H1 (cell line): Measurements from ENCODE around the gene PLEKHH2. TPM values are rescaled to one million over a fixed set of nuclear protein-coding genes. Genes with fewer than 3 reads are reported as not detected.

ENCODE experiments used
- CTCF ChIA-PET: fragments of 300-600 bp; sonication (Branson Sonifier 250); formaldehyde crosslinking; loops from one replicate; lab custom pipeline; 2021; ENCODE audit not compliant: partially characterized antibody; lab: Charles Lee
- POLR2A ChIA-PET: fragments of 300-600 bp; sonication (Branson Sonifier 250); formaldehyde crosslinking; loops from one replicate; lab custom pipeline; 2021; ENCODE audit warnings: inconsistent platforms; ENCODE audit not compliant: partially characterized antibody; lab: Charles Lee
- DNase-seq, 2 experiments: peaks; one replicate each; pipeline versions ENCODE4 v3.0.0 to v3.0.0-alpha.2; 2010 to 2022; ENCODE audit warnings: low spot score in 2 of 2, low read depth in 1 of 2, mixed read lengths in 1 of 2
- FAIRE-seq: peaks from 2 replicates; lab custom pipeline; 2011; peaks lifted over from hg19 to GRCh38; lab: Jason Lieb, UNC
- H2AFZ ChIP-seq: 2 replicates; pipeline ENCODE4 v1.8.1; 2012; ENCODE audit warnings: low read length, inconsistent platforms
- H2AK5ac ChIP-seq: 2 replicates; pipeline ENCODE4 v1.6.1; 2013; ENCODE audit warnings: low read depth, low read length
- H2BK120ac ChIP-seq: replicated peaks from 2 replicates; pipeline ENCODE3; 2013; ENCODE audit warnings: low read depth, low read length, inconsistent platforms
- H2BK12ac ChIP-seq: 2 replicates; pipeline ENCODE4 v1.6.1; 2013; ENCODE audit warnings: low read depth, low read length
- H2BK15ac ChIP-seq: 2 replicates; pipeline ENCODE4 v1.6.1; 2013; ENCODE audit warnings: low read length
- H2BK20ac ChIP-seq: 2 replicates; pipeline ENCODE4 v1.6.1; 2013; ENCODE audit warnings: low read length
- H2BK5ac ChIP-seq: 2 replicates; pipeline ENCODE4 v1.6.1; 2013; ENCODE audit warnings: low read depth, low read length
- H3K14ac ChIP-seq: 2 replicates; pipeline ENCODE4 v1.6.1; 2013; ENCODE audit warnings: inconsistent platforms; ENCODE audit not compliant: insufficient read length
- H3K18ac ChIP-seq: 2 replicates; pipeline ENCODE4 v1.6.1; 2013; ENCODE audit warnings: low read length; ENCODE audit errors: extremely low read depth
- H3K23ac ChIP-seq: 2 replicates; pipeline ENCODE4 v1.6.1; 2013; ENCODE audit warnings: inconsistent platforms; ENCODE audit not compliant: insufficient read length
- H3K23me2 ChIP-seq: 2 replicates; pipeline ENCODE4 v1.6.1; 2013; ENCODE audit warnings: low read depth, low read length
- H3K27ac ChIP-seq: 2 replicates; pipeline ENCODE4 v1.6.1; 2011; ENCODE audit warnings: low read depth, low read length, inconsistent platforms
- H3K27me3 ChIP-seq, 4 experiments: replicated peaks in 1 of 4; 1 replicate in 1 of 4; 2 replicates in 3 of 4; pipeline versions ENCODE4 v1.6.1 to v1.8.1; 2011 to 2013; ENCODE audit warnings: low read length in 3 of 4, mild to moderate bottlenecking in 3 of 4, inconsistent platforms in 2 of 4, mixed read lengths in 2 of 4, moderate library complexity in 1 of 4; ENCODE audit not compliant: control insufficient read depth in 3 of 4, insufficient read depth in 3 of 4; ENCODE audit errors: extremely low read depth in 1 of 4
- H3K36me3 ChIP-seq, 4 experiments: 2 replicates each; pipeline versions ENCODE4 v1.6.1 to v1.8.1; 2011 to 2013; ENCODE audit warnings: mild to moderate bottlenecking in 4 of 4, low read length in 3 of 4, moderate library complexity in 2 of 4, control low read depth in 1 of 4, inconsistent platforms in 1 of 4; ENCODE audit not compliant: insufficient read depth in 4 of 4, control insufficient read depth in 2 of 4
- H3K4ac ChIP-seq: replicated peaks from 2 replicates; pipeline ENCODE3; 2013; ENCODE audit warnings: low read length, low read depth, mixed read lengths, inconsistent platforms; ENCODE audit not compliant: insufficient read length
- H3K4me1 ChIP-seq, 4 experiments: replicated peaks in 1 of 4; 1 replicate in 1 of 4; 2 replicates in 3 of 4; pipeline versions ENCODE4 v1.6.1 to v1.8.1; 2011 to 2013; ENCODE audit warnings: low read length in 3 of 4, inconsistent platforms in 2 of 4, mixed read lengths in 1 of 4; ENCODE audit not compliant: insufficient read depth in 4 of 4, control insufficient read depth in 3 of 4
- H3K4me2 ChIP-seq, 2 experiments: 2 replicates each; pipeline versions ENCODE4 v1.6.1 to v1.8.1; 2011 to 2013; ENCODE audit warnings: low read depth in 2 of 2, low read length in 2 of 2, control low read depth in 1 of 2, inconsistent platforms in 1 of 2, mild to moderate bottlenecking in 1 of 2; ENCODE audit not compliant: insufficient read depth in 1 of 2
- H3K4me3 ChIP-seq, 4 experiments: fragments of 200-600, 300-600 bp in 1 of 4; sonication (generic), shearing (Covaris generic), sonication (Bioruptor Twin) in 1 of 4; 2 replicates each; pipeline versions ENCODE4 v1.5.1 to v1.8.1; 2011 to 2016; ENCODE audit warnings: low read length in 4 of 4, low read depth in 3 of 4, control low read depth in 2 of 4, inconsistent platforms in 2 of 4, mild to moderate bottlenecking in 2 of 4, mixed read lengths in 1 of 4, moderate library complexity in 1 of 4; ENCODE audit not compliant: insufficient read depth in 2 of 4; ENCODE audit errors: extremely low read depth in 1 of 4
- H3K56ac ChIP-seq: replicated peaks from 2 replicates; pipeline ENCODE3; 2013; ENCODE audit warnings: low read depth, mild to moderate bottlenecking, mixed read lengths, low read length, inconsistent platforms; ENCODE audit not compliant: insufficient read length
- H3K79me1 ChIP-seq: 2 replicates; pipeline ENCODE4 v1.6.1; 2013; ENCODE audit warnings: low read depth, low read length, control low read depth
- H3K79me2 ChIP-seq, 2 experiments: 2 replicates each; pipeline versions ENCODE4 v1.6.1 to v1.8.1; 2012 to 2013; ENCODE audit warnings: low read length in 2 of 2, mild to moderate bottlenecking in 2 of 2, inconsistent platforms in 1 of 2; ENCODE audit not compliant: insufficient read depth in 2 of 2, control insufficient read depth in 1 of 2
- H3K9ac ChIP-seq, 4 experiments: replicated peaks in 1 of 4; 1 replicate in 1 of 4; 2 replicates in 3 of 4; pipeline versions ENCODE4 v1.6.1 to v1.8.1; 2011 to 2013; ENCODE audit warnings: low read depth in 3 of 4, low read length in 3 of 4, control low read depth in 2 of 4, mild to moderate bottlenecking in 2 of 4, moderate library complexity in 2 of 4, inconsistent platforms in 1 of 4; ENCODE audit errors: extremely low read depth in 1 of 4
- H3K9me3 ChIP-seq, 2 experiments: 2 replicates each; pipeline versions ENCODE4 v1.6.1 to v1.8.1; 2012 to 2013; ENCODE audit warnings: mild to moderate bottlenecking in 2 of 2, moderate library complexity in 2 of 2, control low read depth in 1 of 2, inconsistent platforms in 1 of 2, low read depth in 1 of 2, low read length in 1 of 2, mixed read lengths in 1 of 2; ENCODE audit not compliant: insufficient read depth in 2 of 2
- H4K20me1 ChIP-seq, 2 experiments: replicated peaks in 1 of 2; 2 replicates each; pipeline versions ENCODE3 to v1.8.1; 2011 to 2013; ENCODE audit warnings: inconsistent platforms in 2 of 2, low read length in 2 of 2, mild to moderate bottlenecking in 1 of 2; ENCODE audit not compliant: insufficient read depth in 2 of 2, control insufficient read depth in 1 of 2
- H4K5ac ChIP-seq: 2 replicates; pipeline ENCODE4 v1.6.1; 2013; ENCODE audit warnings: low read length, low read depth, mixed read lengths, inconsistent platforms; ENCODE audit not compliant: insufficient read length
- H4K8ac ChIP-seq: 2 replicates; pipeline ENCODE4 v1.8.0; 2013; ENCODE audit warnings: mild to moderate bottlenecking, moderate library complexity, low read length, inconsistent platforms; ENCODE audit not compliant: insufficient read depth; ENCODE audit errors: extremely low read depth
- H4K91ac ChIP-seq: replicated peaks from 2 replicates; pipeline ENCODE3; 2013; ENCODE audit warnings: low read length, mixed read lengths, inconsistent platforms; ENCODE audit not compliant: insufficient read length
- NANOG ChIP-seq: IDR thresholded peaks from 2 replicates; pipeline ENCODE4 v1.6.1; 2011; ENCODE audit warnings: low read length, low read depth, mild to moderate bottlenecking, inconsistent platforms; ENCODE audit not compliant: insufficient read depth, poor library complexity, severe bottlenecking
- SAP30 ChIP-seq: fragments of 300-600 bp; sonication (generic); IDR thresholded peaks from 2 replicates; pipeline ENCODE4 v1.7.1; 2012; ENCODE audit warnings: low read length, moderate library complexity, mild to moderate bottlenecking, inconsistent platforms; ENCODE audit not compliant: insufficient read depth, insufficient replicate concordance
- SIRT6 ChIP-seq: IDR thresholded peaks from one replicate; pipeline ENCODE4 v1.7.1; 2012; ENCODE audit warnings: low read length, inconsistent platforms
- WGBS, 2 experiments: shearing (Covaris generic) in 1 of 2; methylation state at CpG; one replicate each; pipeline versions ENCODE4 v1.1.6 to v1.1.7; 2013 to 2015; ENCODE audit warnings: low lambda C conversion rate in 2 of 2, mixed read lengths in 2 of 2, inconsistent platforms in 1 of 2, low coverage in 1 of 2, missing lambda C conversion rate in 1 of 2; ENCODE audit not compliant: insufficient replicate concordance in 2 of 2, insufficient coverage in 1 of 2, insufficient read length in 1 of 2; ENCODE audit errors: extremely low coverage in 1 of 2, missing lambda C conversion rate in 1 of 2; 5-methylcytosine and 5-hydroxymethylcytosine counted together
- polyA plus RNA-seq, 7 experiments: library from polyadenylated mRNA; depleted of rRNA in 3 of 7; stranded (reverse) in 5 of 7; unstranded in 2 of 7; fragments of >200 nt in 5 of 7; fragments of 200-250 nt in 2 of 7; gene quantifications; 1 replicate in 5 of 7; 2 replicates in 1 of 7; 4 replicates in 1 of 7; pipeline versions ENCODE4 v1.2.1 to v1.2.3, GENCODE V29; 2011 to 2013; ENCODE audit warnings: missing spikeins in 2 of 7, mixed read lengths in 2 of 7
- total RNA-seq: library from RNA; stranded (reverse); fragmentation: NEBNext Ultra II Directional; extraction: Animal tissue kit (Norgen Biotek cat#: 25700); gene quantifications from 2 replicates; pipeline ENCODE4 v1.2.1, GENCODE V29; 2021

Gene PLEKHH2
- total and polyA plus RNA-seq, 2 of the 8 experiments (the other 6 are each of a cell fraction or from before 2014, with no cell fraction given), result 2.2 to 5.0 TPM

DNA sequence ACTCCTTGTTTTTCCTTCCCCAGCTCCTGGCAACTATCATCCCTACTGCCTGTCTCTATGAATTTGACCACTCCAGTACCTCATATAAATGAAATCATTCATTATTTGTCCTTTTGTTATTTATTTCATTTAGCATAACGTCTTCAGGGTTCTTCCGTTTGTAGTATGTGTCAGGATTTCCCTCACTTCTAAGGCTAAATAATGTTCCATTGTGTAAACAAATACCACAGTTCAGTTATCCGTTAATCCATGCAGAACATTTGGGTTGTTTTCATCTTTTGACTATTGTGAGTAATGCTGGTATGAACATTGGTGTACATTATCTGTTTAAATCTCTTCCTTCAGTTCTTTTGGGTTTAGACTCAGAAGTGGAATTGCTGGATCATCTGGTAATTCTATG is 155.6 kb downstream of the PLEKHH2 start:
- H3K27ac ChIP-seq, result no peak overlapping the region
- no peak overlapping the region for H2BK12ac ChIP-seq
- no peak overlapping the region for H3K4me3 ChIP-seq
- no peaks in the 10 kb centered on the region for H3K23me2 ChIP-seq
- no peaks in the 10 kb centered on the region for H3K4me1 ChIP-seq
- no peak overlapping the region for H3K4ac ChIP-seq
- ChIA-PET CTCF (no interaction called here), POLR2A (no interaction called here)
- H3K9me3 ChIP-seq, result no peaks in the 10 kb centered on the region
- H2BK120ac ChIP-seq, result no peak overlapping the region
- no peak overlapping the region for H3K18ac ChIP-seq
- DNase-seq (no peak), FAIRE-seq (no peak)
- no peak overlapping the region for H4K5ac ChIP-seq
- H2BK20ac ChIP-seq, result no peak overlapping the region
- H3K56ac ChIP-seq, result no peak overlapping the region
- H2BK15ac ChIP-seq, result no peak overlapping the region
- no peaks in the 10 kb centered on the region for H3K79me1 ChIP-seq
- H3K36me3 ChIP-seq, result no peaks in the 10 kb centered on the region; a peak in 1 of 8 replicates
- no peaks in the 10 kb centered on the region for H3K27me3 ChIP-seq
- no peak overlapping the region for H4K91ac ChIP-seq
- TF ChIP-seq SAP30 (no peak), NANOG (no peak), SIRT6 (no peak)
- H3K9ac ChIP-seq, result no peak overlapping the region
- 90% methylated on average over 3 of the region's 3 CpGs; no CpG with 5 or more reads in 1 of the 2 experiments for WGBS, 2 experiments
- H3K4me2 ChIP-seq, result no peak overlapping the region
- H4K8ac ChIP-seq, result no peak overlapping the region
- H3K14ac ChIP-seq, result no peak overlapping the region
- H4K20me1 ChIP-seq, result no peaks in the 10 kb centered on the region
- H2AK5ac ChIP-seq, result no peak overlapping the region
- no peak overlapping the region for H2AFZ ChIP-seq
- H2BK5ac ChIP-seq, result no peak overlapping the region
- no peaks in the 10 kb centered on the region for H3K79me2 ChIP-seq
- H3K23ac ChIP-seq, result no peak overlapping the region
